ENCODE measurements around the gene LMF1.

Gene LMF1

DNA sequence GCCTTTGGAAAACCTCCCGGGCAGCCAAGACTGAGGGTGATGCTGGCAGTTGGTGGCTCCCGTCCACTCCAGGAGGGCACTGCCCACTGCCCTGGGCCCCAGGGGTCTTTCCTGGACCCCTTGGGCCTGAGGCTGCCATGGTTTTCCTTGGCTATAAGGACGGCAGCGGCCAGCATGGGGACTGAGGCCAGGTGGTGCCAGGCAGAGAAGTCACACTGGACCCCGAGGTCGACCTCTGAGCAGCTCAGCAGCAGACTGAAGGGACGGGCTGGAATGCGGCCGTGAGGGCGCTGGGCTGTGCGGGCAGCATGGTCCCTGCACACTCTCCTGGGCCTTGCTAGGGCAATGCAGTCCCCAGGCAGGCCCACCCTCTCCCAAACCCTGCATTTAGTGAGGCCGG lies 114.7 kb downstream of the LMF1 start:
- no peak for DNase-seq

GRCh38 chr16:855471-855870 lies 115.3 kb downstream of the LMF1 start:
- DNase-seq: no peak

DNA sequence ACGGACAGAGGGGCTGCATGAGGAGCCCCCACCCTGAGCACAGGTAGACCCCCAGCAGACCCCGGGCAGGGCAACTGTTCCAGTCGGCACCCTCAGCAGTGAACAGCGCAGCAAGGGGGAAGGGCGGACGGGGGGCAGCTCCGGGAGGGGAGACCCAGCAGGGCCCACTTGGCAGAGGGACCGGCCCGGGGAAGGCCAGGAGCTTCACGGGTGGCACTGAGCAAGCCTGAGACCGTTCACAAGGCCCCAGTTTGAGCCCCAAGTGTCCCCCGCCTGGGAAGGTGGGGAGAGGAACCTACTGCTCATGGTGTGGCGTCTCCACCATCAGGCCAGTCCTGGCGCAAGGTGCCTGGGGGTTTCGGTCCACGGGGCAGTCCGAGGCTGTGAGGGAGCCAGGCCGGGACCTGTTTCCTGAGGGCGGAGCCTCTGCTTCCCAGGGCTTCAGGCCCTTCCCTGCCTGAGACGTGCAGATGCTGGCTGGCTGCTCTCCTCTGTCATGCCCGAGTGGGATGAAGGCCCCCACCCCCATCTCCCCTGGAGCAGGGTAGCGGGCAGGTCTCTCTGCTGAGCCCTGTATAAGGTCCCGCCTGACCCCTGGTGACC lies 115.9 kb downstream of the LMF1 start:
- DNase-seq: no peak

DNA sequence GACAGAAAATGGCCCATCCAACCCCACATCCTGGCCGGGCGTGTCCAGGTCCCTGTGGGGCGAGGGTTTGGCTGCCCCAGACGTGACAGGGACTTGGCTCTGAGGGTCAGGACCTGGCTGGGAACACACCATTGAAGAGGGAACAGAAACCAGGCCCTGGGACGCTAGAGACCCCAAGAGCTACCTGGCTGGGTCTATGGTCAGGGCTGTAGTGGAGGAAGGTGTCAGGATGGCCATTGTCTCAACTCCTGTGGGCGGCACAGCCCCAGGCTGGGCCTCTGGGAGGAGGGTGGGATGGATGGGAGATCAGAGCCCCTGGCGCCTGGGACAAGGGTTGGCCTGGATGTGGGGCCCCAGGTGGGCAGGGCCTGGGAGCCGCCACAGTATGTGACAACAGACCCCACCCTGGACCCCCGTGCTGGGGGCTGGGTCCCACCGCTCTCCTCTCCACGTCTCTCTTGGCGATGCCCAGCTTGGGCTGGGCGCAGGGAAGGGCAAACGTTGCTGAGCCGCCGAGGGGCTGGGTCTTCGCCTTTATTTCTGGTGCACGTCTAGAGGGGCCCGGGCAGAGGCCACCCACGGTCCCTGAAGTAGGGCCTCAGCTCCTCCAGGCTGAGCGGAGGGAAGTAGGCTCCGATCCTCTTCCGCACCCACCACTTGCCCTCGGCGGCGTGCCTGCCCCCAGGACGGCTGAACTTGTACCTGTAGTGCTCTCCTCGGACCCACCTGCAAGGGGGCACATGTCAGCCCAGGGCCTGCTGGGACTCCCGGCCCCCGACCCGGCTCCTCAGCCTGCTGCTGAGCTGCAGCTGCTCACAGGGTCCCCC lies 116.6 kb downstream of the LMF1 start:
- DNase-seq: no peak

DNA sequence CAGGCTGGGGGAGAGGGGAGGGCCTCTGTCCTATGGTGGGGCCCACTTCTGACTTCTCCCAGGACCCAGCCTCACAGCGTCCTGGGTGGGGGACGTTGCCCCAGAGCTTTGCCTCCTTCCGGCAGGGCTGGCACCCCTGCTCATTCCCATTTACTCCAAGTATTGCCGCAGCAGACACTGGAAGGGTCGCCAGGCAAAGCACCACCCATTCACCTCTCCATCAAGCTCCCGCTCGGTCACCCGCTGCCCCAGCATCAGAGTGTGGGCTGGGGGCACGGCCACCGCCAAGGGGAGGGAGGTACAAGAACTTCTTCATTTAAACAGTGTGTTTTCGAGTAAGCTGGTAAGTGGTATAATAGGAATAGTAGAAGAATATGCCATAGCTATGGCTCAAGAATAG lies 117.5 kb downstream of the LMF1 start:
- DNase-seq: no peak

DNA sequence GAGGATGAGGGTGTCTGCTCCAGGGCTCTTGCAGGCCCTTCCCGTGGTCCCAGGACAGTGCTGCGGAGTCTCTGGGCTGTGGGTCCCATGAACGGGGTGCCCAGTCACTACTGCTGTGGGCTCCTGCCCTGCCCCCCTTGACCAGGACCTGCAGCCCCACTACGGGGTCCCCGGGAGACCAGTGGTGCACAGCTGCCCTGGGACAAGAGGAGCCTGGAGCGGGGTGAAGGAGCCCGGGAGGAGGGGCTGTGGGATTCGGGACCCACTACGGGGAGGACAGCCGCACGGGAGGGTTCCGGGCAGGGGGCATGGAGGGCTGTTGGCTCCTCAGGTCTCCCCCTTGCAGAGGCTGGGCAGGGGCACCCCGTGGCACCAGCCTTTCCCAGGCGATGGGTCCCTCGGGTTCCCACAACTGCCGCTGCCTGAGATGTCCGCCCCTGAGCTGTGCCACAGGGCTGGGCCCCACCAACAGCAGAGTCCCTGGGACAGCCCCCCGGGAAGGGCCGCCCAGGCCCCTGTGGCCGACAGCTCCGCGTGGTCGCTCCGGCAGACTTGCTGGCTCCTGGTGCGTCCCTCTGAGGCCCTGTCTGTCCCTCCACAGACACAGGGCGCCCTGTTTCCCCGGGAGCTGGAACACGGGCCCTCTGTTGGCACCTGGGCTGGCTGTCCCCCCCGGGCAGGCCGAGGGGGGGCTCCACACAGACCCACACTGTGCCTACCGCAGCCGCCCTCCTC lies 118.2 kb downstream of the LMF1 start:
- DNase-seq: no peak

DNA sequence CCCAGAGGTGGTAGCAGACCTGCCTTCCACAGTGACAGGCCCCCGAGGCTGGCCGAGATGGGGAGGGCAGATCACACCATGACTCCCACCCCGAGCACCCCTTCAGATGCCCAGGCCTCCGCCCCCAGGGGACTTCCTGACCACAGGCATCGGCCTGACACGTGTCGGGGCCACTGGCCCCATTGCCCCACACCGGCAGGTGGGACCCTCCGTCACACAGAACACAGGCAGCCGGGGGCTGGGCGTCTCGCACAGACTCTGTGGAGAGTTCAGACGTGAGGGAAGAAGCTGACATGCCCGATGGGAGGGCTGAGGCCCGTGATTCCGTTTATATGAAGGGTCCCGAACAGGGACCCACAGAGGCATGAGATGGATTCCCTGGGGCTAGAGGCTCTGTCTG lies 118.9 kb downstream of the LMF1 start:
- DNase-seq: no peak

GRCh38 chr16:851209-851810 lies 119.5 kb downstream of the LMF1 start:
- DNase-seq: no peak

DNA sequence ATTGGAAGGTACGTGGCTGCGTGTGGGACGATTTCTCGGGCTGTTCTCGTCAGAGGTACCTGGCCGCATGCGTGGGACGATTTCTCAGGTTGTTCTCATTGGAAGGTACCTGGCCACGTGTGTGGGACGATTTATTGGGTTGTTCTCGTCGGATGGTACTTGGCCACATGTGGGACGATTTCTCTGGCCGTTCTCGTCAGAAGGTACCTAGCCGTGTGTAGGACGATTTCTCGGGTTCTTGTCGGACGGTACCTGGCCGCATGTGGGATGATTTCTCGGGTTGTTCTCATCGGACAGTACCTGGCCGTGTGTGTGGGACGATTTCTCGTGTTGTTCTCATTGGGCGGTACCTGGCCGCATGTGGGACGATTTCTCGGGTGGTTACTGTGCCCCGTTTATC lies 120.1 kb downstream of the LMF1 start:
- no peak for DNase-seq

DNA sequence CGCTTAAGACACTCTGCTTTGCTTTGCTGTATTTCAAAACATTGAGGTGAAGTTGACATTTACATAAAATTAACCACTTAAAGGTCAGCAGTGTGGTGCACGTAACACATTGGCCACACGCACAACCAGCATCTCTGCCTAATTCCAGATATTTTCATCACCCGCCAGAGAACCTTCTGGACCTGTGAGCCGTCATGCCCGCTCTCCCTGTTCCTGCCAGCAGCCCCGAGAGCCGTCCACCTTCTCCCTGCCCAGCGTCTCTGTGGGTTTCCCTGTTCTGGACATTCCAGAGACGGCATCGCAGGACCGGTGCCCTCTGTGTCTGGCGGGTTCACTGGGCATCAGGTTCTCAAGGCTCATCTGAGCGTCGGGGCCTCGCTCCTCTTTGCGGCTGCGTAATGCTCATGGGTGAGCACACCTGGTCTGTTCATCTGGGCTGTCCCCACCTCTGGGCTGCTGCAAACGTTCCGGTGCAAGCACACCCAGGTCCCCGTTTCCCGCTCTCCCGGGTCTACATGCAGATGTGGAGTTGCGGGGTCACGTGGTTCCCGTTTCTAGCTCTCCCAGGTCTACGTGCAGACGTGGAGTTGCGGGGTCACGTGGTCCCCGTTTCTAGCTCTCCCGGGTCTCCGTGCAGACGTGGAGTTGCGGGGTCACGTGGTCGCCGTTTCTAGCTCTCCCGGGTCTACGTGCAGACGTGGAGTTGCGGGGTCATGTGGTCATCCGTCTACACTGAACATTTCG lies 122.1 kb downstream of the LMF1 start:
- no peak for DNase-seq

DNA sequence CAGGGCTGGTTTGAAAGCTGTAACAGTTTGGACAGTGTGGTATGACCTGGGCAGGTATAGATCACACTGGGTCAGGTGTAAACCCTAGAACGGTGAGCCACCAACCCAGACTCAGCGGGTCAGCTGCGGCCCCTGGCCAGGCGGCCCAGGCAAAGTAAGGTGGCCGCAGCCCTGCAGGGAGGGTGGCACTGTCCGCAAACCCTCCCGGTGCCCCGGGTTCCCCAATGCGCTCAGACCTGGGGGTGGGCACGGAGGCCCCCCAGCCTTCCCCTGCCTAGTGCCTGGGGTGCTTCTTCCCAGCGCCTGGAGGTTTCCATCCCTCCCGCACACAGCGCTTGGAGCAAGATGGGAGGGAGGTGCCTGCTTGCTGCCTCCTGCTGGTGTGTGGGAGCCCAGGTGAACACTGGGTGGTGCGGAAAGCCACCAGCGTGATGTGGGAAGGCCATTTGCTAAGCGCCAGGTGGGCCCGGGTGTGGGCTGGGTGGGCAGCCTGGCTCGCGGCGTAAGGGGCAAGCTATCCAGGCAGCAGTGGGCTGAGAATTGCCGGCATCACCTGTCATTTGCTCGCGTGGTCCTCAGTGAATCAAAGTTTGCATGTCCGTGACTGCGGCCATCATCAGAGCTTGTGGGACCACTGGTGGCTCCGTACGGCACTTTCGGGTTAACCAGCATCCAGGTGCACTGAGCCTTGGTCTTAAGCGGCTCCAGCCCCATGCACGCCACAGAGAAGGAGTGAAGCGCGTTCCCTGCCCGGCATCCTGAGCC lies 122.9 kb downstream of the LMF1 start:
- DNase-seq: no peak

DNA sequence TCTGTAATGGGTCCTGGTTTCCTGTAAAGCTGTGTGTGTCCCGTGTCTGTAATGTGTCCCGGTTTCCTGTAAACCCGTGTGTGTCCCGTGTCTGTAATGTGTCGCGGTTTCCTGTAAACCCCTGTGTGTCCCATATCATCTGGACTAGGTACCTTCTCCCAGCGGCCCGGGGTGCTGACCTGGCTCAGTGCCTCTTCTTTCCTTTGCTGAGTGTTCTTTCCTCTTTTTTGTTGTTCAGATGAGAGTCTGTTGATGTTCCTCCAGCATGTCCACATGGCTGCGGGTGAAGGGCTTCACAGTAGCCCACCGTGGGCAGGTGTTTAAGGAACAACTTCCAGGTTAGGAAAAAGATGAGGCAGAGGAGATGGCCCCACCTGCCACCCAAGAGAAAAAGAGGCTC lies 123.6 kb downstream of the LMF1 start:
- DNase-seq: no peak

- no peak for DNase-seq
Measured at GRCh38 chr16:845351-845745, 125.4 kb downstream of the LMF1 start.

DNA sequence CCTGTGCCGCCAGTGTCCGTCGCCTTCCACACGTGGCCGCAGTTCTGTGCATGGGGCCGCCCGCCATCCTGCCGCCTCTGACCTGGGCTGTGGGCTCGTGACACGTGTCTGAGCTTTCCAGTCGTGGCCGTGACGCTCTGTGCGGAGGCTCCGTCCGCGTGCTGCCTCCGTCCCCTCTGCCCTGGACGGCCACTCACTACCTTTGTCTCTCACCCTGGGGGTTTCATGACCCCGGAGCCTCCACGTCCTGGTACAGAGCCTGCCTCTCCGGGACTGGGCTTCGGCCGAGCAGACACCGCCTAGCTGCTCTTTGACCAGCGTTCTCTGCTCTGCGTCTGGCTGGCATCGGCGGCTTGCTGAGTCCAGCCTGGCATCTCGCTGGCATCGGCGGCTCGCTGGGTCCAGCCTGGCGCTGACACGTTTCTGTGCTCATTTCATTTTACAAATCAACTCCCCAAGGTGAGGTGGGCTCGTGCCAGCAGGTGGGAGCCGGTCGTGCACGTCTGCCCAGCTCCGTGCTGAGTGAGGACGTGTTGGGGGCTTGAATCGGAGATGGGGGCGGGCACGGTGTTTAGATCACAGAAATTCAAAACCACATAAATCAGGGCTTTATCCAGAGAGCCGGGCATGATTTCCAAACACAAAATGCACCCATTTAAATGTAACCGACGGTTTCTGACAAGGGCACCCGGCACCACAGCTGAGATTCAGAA lies 126.0 kb downstream of the LMF1 start:
- DNase-seq: no peak

DNA sequence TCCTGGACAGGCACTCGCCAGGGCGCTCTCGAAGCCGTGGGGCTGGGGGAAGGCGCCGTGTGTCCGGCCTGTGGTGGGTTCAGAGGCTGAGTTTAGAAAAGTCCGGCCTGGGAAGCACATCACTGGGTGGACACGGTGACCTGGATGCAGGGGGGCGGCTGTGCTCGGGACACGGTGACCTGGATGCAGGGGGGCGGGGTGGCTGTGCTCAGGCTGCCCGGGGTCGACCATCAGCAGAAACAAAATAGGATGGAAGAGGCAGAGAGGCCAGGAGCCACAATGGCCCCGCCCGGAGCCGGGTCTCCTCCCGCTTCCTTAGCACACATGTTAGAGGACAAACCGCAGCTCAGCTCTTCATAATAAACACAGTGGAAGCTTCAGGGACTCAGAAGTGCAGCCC lies 127.0 kb downstream of the LMF1 start:
- no peak for DNase-seq

DNA sequence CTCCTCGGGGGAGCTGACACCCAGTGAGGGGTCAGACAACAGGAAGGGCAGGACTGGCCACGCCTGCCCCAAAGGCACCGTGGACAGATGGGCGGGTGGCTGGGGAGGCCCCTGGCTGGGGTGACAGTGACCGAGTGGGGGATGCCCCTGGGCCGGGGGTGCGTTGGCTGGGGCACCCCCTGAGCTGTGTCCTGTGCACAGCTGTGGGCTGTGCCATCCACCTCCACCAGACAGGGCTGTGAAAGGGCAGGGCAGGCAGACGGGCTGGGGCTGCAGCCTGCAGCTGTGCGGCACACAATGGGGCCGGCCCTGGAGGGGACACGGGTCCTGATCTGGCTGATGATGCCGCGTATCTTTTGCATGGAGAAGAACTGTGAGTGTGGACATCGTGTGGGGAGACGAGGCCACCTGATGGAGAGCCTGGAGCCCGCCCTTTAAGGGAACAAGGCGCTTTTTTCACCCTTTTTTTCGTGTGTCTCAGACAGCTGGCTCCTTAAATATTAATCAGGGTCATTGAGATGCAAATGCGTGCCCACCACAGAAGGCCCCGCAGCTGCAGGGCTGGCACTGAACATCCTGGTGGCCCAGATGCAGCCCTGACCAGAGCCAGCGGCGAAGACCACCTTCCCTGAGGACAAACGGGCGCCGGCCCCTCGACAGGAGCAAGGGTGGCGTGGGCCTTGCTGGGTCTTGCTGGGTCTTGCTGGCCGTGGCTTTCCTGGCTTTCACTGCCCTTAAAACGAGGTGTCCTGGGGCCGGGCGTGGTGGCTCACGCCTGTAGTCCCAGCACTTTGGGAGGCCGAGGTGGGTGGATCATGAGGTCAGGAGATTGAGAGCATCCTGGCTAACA lies 127.8 kb downstream of the LMF1 start:
- no peak for DNase-seq

DNA sequence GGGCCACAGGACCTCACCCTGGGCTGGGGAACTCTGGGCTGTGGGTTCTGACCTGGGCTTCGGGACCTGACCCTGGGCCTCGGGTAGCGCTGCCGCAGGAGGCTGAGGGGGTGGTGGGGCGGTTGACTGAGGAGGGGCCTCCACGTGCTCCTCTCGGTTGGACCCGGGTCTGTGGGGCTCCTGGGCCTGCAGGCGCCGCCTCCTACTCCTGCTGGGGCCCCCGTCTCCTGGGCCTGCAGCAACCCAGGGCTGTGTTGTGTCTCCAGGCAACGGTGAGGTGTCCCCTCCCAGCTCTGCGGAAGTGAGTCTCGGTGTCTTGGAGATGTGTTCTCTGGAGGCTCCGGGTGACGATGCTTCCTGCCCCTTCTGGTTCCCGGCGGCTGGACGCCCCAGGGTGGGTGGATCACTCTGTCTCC lies 128.7 kb downstream of the LMF1 start:
- no peak for DNase-seq

GRCh38 chr16:841455-842060 lies 129.2 kb downstream of the LMF1 start:
- no peak for DNase-seq

DNA sequence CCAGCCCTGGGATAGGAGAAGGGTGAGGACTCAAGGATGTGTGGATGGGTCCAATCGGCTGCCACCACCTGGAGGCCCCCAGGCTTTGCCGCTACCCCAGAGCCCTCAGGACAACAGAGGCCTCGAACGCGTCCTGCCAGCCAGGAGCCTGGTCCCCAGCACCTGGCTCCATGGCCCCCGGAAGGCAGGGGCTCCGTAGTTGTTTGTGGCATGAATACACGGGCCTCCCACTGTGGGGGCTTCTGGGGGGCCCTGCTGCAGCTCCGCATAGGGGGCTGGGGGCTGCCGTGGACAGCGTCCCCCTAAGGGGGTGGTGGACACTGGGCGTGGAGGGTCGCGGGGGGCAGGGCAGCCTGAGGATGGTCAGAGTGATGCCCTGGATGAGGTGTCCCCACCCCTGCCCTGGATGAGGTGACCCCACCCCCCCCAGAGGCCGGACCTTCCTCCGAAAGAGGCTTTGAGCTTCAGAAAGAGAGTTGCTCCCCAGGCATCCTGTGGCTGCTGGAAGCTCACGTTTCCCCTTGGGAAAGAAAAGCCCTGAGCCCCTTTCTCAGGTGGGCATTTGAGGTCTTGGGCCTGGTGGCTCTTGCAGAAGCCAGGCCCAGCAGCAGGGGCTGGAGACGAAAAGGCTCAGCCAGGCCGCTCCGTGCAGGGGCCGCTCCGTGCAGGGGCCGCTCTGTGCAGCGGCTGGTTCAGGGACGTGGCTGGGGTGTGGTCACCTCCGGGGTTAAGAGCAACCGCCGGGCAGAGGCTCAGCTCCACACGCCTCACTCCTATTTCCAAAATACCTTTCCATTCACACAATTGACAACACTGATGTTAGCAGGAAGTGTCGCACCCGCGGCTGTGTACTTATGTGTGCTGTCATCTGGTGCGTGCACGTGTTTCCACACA lies 130.0 kb downstream of the LMF1 start:
- DNase-seq: no peak

Data from suppressor macrophage treated with lipopolysaccharide for 4 hours (primary cell).